ENCODE data around the gene KDM4F.

KDM4F gene

DNA sequence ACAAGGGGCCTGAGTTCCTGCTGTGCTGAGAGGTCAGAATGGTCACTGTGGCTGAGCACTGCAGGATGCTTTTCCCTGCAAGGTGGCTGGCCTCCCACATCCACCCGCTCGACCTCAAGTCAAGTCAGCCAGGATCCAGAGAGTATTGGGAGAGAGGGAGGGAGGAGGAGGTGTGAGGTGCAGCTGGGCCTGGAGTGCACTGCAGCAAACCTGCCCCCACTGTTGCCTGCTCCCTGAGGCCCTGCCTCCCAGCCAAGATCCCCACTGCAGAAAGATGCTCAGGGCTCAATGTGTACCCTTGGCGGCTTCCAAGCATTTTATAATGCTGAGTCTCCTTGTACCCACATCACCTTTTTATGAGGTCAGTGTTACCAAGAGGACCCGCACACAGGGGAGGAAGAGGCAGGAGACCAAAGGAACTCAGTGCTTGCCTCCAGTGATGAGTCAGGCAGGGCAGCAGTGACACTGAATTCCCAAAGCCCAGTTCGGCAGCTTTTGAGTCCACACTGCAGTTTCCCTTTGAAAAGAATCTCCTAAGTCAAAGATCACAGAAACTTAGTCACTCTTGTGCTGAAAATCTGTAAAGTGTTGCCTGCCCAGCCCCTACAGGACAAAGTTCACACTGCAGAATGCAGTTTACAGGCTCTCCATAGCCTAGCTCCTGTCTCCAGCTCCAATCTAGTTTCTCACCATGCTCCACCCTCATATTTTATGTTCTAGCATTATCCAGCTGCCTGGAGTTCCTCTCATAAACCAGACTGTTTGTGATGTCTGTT, 43.5 kb downstream of the KDM4F start:
- Histone ChIP-seq H3K79me2 (peaks cover 4% of the 10 kb centered on the region), H3K9ac (no peak overlapping the region), H3K9me3 (ENCODE audit: control insufficient read depth, low read length) (no peaks in the 10 kb centered on the region), H3K4me3 (ENCODE audit: low read depth, low read length) (no peak overlapping the region), H3K4me1 (peaks cover 8% of the 10 kb centered on the region), H3K36me3 (ENCODE audit: control insufficient read depth, insufficient read depth, low read length) (no peaks in the 10 kb centered on the region), H3K4me2 (ENCODE audit: low read length) (no peak overlapping the region), H3K27ac (no peak overlapping the region), H3K27me3 (ENCODE audit: control insufficient read depth, insufficient read depth, low read length) (no peaks in the 10 kb centered on the region), H2AFZ (no peak overlapping the region)
- TF ChIP-seq, protein P1, sequence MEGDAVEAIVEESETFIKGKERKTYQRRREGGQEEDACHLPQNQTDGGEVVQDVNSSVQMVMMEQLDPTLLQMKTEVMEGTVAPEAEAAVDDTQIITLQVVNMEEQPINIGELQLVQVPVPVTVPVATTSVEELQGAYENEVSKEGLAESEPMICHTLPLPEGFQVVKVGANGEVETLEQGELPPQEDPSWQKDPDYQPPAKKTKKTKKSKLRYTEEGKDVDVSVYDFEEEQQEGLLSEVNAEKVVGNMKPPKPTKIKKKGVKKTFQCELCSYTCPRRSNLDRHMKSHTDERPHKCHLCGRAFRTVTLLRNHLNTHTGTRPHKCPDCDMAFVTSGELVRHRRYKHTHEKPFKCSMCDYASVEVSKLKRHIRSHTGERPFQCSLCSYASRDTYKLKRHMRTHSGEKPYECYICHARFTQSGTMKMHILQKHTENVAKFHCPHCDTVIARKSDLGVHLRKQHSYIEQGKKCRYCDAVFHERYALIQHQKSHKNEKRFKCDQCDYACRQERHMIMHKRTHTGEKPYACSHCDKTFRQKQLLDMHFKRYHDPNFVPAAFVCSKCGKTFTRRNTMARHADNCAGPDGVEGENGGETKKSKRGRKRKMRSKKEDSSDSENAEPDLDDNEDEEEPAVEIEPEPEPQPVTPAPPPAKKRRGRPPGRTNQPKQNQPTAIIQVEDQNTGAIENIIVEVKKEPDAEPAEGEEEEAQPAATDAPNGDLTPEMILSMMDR (IDR thresholded peaks at IDR 0.05): no peak

- H3K79me2 ChIP-seq: peaks cover 12% of the 10 kb centered on the region
- no peak overlapping the region for H3K4me2 ChIP-seq (ENCODE audit: low read length)
- H3K36me3 ChIP-seq (ENCODE audit: control insufficient read depth, insufficient read depth, low read length): no peaks in the 10 kb centered on the region
- H2AFZ ChIP-seq: no peak overlapping the region
- TF ChIP-seq, protein P1 (IDR thresholded peaks at IDR 0.05): no peak
- H3K27ac ChIP-seq: no peak overlapping the region
- H3K9me3 ChIP-seq (ENCODE audit: control insufficient read depth, low read length): no peaks in the 10 kb centered on the region
- H3K4me1 ChIP-seq: peaks cover 8% of the 10 kb centered on the region
- H3K9ac ChIP-seq: no peak overlapping the region
- H3K27me3 ChIP-seq (ENCODE audit: control insufficient read depth, insufficient read depth, low read length): no peaks in the 10 kb centered on the region
- no peak overlapping the region for H3K4me3 ChIP-seq (ENCODE audit: low read depth, low read length)
Measured at GRCh38 chr11:95093548-95093947, 44.3 kb downstream of the KDM4F start.

DNA sequence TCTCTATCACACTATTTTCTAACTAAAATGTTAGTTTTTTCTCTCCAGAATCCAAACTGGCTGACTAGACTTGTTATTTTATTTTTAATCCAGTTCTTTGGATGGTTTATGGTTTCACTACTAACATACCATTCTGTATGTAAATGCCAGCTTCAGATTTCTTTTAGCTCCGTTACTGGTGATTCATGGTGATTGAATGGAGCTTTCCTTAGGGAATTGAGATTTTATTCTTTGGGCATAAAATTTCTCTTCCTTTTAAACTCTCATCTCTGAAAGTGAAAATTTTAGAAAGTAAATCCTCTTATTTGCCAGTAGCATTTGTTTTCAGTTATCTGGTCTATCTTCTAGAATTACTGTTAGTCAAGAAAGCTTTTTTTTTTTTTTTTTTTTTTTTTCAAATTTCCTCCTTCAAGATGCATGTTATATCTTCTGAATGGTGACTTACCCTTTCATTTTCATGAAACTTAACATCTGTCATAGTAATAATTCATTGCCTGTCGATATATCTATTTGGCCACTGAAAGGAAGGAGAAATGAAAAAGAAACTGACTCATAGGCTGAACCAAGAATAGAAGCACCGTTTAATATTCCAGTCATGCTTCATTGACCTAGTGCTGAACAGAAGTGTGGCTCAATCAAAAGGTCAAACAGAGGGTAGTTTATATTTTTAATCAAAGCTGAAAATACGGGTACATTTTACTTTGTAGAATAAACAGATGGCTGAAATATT, 46.8 kb downstream of the KDM4F start:
- Histone ChIP-seq H3K27me3 (ENCODE audit: control insufficient read depth, insufficient read depth, low read length) (no peaks in the 10 kb centered on the region), H3K79me2 (peaks cover 20% of the 10 kb centered on the region), H3K9ac (no peak overlapping the region), H2AFZ (no peak overlapping the region), H3K9me3 (ENCODE audit: control insufficient read depth, low read length) (no peaks in the 10 kb centered on the region), H3K36me3 (ENCODE audit: control insufficient read depth, insufficient read depth, low read length) (no peaks in the 10 kb centered on the region), H3K4me2 (ENCODE audit: low read length) (no peak overlapping the region), H3K4me1 (peaks cover 9% of the 10 kb centered on the region), H3K27ac (no peak overlapping the region), H3K4me3 (ENCODE audit: low read depth, low read length) (no peak overlapping the region)
- TF ChIP-seq, protein P1 (IDR thresholded peaks at IDR 0.05): no peak

GRCh38 chr11:95097209-95097608, 48.0 kb downstream of the KDM4F start:
- Histone ChIP-seq H3K4me2 (ENCODE audit: low read length) (no peak overlapping the region), H3K4me1 (peaks cover 7% of the 10 kb centered on the region), H3K27me3 (ENCODE audit: control insufficient read depth, insufficient read depth, low read length) (no peaks in the 10 kb centered on the region), H3K79me2 (peaks cover 20% of the 10 kb centered on the region), H2AFZ (no peak overlapping the region), H3K9ac (no peak overlapping the region), H3K9me3 (ENCODE audit: control insufficient read depth, low read length) (no peaks in the 10 kb centered on the region), H3K36me3 (ENCODE audit: control insufficient read depth, insufficient read depth, low read length) (no peaks in the 10 kb centered on the region), H3K4me3 (ENCODE audit: low read depth, low read length) (no peak overlapping the region), H3K27ac (no peak overlapping the region)
- TF ChIP-seq, protein P1 (IDR thresholded peaks at IDR 0.05): no peak

Measured in parathyroid adenoma (tissue), 2 donors.